ENCODE data around the gene APEX2.

DNA sequence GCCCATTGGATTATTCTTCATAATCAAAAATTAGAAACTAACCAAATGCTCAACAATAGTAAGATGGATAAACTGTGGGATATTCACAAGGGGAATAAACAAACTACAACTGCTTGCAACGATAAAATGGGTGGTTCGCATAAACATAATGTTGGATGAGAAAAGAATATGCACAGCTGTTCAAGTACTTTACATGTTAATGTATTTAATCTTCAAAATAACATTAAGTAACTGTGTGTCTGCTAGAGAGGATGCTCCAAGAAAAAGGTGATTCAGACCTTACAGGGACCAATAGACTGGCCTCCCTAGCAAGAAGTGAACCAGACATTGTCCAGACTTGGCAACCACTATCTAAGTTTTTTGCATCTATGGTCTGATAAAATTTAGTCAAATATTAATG is 8.5 kb upstream of the APEX2 start:
- TF ChIP-seq, protein P1, sequence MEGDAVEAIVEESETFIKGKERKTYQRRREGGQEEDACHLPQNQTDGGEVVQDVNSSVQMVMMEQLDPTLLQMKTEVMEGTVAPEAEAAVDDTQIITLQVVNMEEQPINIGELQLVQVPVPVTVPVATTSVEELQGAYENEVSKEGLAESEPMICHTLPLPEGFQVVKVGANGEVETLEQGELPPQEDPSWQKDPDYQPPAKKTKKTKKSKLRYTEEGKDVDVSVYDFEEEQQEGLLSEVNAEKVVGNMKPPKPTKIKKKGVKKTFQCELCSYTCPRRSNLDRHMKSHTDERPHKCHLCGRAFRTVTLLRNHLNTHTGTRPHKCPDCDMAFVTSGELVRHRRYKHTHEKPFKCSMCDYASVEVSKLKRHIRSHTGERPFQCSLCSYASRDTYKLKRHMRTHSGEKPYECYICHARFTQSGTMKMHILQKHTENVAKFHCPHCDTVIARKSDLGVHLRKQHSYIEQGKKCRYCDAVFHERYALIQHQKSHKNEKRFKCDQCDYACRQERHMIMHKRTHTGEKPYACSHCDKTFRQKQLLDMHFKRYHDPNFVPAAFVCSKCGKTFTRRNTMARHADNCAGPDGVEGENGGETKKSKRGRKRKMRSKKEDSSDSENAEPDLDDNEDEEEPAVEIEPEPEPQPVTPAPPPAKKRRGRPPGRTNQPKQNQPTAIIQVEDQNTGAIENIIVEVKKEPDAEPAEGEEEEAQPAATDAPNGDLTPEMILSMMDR (IDR thresholded peaks at IDR 0.05; ENCODE audit: insufficient read depth, low read length, poor library complexity, severe bottlenecking) = no peak
- no peak for TF ChIP-seq EZH2phosphoT487 (conservative IDR thresholded peaks at IDR 0.05; ENCODE audit: low read length)
